WI38 (cell line): Measurements from ENCODE around the gene PAPPA.

Experiments
- H3K4me3 ChIP-seq: 2 replicates; pipeline ENCODE4 v1.5.1; 2011; ENCODE audit warnings: low read depth, mild to moderate bottlenecking, control low read depth, low read length
- CTCF ChIP-seq: IDR thresholded peaks from 2 replicates; pipeline ENCODE4 v1.5.1; 2012; ENCODE audit warnings: low read depth, mild to moderate bottlenecking, control low read depth, low read length

The PAPPA gene

GRCh38 chr9:116232424-116233159 is 79.0 kb downstream of the PAPPA start:
- TF ChIP-seq CTCF: no peak
- H3K4me3 ChIP-seq: no peak overlapping the region

GRCh38 chr9:116233160-116233530 is 79.6 kb downstream of the PAPPA start:
- H3K4me3 ChIP-seq: no peak overlapping the region
- TF ChIP-seq CTCF: no peak

GRCh38 chr9:116234081-116234480 is 80.5 kb downstream of the PAPPA start:
- H3K4me3 ChIP-seq: no peak overlapping the region
- TF ChIP-seq CTCF: no peak

GRCh38 chr9:116236979-116237378 is 83.4 kb downstream of the PAPPA start:
- no peak for TF ChIP-seq CTCF

GRCh38 chr9:116237456-116237855 is 83.9 kb downstream of the PAPPA start:
- no peak for TF ChIP-seq CTCF
- H3K4me3 ChIP-seq: no peak overlapping the region

More at GRCh38 chr9:116236979-116237378, 83.4 kb downstream of the PAPPA start:
- no peak overlapping the region for H3K4me3 ChIP-seq

- TF ChIP-seq CTCF: no peak
- no peak overlapping the region for H3K4me3 ChIP-seq
Measured at GRCh38 chr9:116238225-116238624, 84.6 kb downstream of the PAPPA start.

GRCh38 chr9:116238776-116239340 is 85.3 kb downstream of the PAPPA start:
- no peak for TF ChIP-seq CTCF
- no peak overlapping the region for H3K4me3 ChIP-seq
